ENCODE results near the gene EPG5. TPM values are rescaled to one million over a fixed set of nuclear protein-coding genes. Genes with fewer than 3 reads are reported as not detected.

Gene EPG5
- total and polyA plus RNA-seq, 2 donors from 2014 or later = 4.8 to 32.5 TPM

- DNase-seq = no peak
- TF ChIP-seq, protein P1, sequence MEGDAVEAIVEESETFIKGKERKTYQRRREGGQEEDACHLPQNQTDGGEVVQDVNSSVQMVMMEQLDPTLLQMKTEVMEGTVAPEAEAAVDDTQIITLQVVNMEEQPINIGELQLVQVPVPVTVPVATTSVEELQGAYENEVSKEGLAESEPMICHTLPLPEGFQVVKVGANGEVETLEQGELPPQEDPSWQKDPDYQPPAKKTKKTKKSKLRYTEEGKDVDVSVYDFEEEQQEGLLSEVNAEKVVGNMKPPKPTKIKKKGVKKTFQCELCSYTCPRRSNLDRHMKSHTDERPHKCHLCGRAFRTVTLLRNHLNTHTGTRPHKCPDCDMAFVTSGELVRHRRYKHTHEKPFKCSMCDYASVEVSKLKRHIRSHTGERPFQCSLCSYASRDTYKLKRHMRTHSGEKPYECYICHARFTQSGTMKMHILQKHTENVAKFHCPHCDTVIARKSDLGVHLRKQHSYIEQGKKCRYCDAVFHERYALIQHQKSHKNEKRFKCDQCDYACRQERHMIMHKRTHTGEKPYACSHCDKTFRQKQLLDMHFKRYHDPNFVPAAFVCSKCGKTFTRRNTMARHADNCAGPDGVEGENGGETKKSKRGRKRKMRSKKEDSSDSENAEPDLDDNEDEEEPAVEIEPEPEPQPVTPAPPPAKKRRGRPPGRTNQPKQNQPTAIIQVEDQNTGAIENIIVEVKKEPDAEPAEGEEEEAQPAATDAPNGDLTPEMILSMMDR (IDR thresholded peaks at IDR 0.05; ENCODE audit: borderline replicate concordance, extremely low read depth, insufficient read depth) = no peak
- intact Hi-C loops (cut with DNase I) = no loop called here
- Histone ChIP-seq H3K27ac (ENCODE audit: low read depth in 2 of 2, low read length in 2 of 2) (no peak overlapping the region), H3K9ac (ENCODE audit: low read length in 3 of 3) (no peak overlapping the region), H3K36me3 (ENCODE audit: control insufficient read depth in 2 of 3, insufficient read depth in 3 of 3, low read length in 3 of 3) (no peaks in the 10 kb centered on the region), H3K9me3 (ENCODE audit: control insufficient read depth in 2 of 3, insufficient read depth in 1 of 3, low read length in 3 of 3) (no peaks in the 10 kb centered on the region), H3K4me1 (ENCODE audit: control insufficient read depth in 2 of 3, insufficient read depth in 2 of 3, low read depth in 1 of 3, low read length in 3 of 3) (peaks cover 3 to 10% (median 5%) of the 10 kb centered on the region in 3 donors), H3K4me3 (ENCODE audit: low read length in 3 of 3) (no peak overlapping the region), H3K27me3 (ENCODE audit: control insufficient read depth, insufficient read depth, low read length) (peaks cover 10% of the 10 kb centered on the region)
- FAIRE-seq = no peak
Measured at GRCh38 chr18:45833846-45834245, 133.3 kb downstream of the EPG5 start.

DNA sequence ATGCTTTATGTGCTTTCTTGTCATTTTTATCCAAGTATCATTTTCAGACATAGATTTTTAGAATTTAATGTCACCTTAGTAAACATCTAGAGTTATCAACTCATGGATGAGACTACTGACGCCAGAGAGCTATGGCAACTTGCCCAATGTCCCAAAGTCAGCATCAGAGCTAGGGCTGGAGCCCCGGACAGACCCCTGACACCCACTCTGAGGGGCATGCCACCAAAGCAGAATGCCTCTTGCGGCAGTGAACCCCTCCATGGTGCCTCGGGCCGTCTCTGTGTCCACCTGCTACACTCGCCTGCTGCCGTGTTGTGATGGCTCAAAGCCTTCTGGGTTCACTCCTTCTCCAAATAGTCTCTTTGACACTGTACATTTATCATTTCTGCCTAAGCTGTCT is 136.2 kb downstream of the EPG5 start:
- H3K27ac ChIP-seq (ENCODE audit: low read depth in 2 of 2, low read length in 2 of 2) = no peak overlapping the region
- intact Hi-C loops (cut with DNase I) = no loop called here
- H3K27me3 ChIP-seq (ENCODE audit: control insufficient read depth, insufficient read depth, low read length) = no peaks in the 10 kb centered on the region
- TF ChIP-seq, protein P1 (IDR thresholded peaks at IDR 0.05; ENCODE audit: borderline replicate concordance, extremely low read depth, insufficient read depth) = no peak
- FAIRE-seq (no peak), DNase-seq (no peak)
- H3K4me1 ChIP-seq (ENCODE audit: control insufficient read depth in 2 of 3, insufficient read depth in 2 of 3, low read depth in 1 of 3, low read length in 3 of 3) = peaks cover 0 to 4% (median 3%) of the 10 kb centered on the region in 3 donors
- no peaks in the 10 kb centered on the region for H3K9me3 ChIP-seq (ENCODE audit: control insufficient read depth in 2 of 3, insufficient read depth in 1 of 3, low read length in 3 of 3)
- H3K9ac ChIP-seq (ENCODE audit: low read length in 3 of 3) = no peak overlapping the region
- H3K36me3 ChIP-seq (ENCODE audit: control insufficient read depth in 2 of 3, insufficient read depth in 3 of 3, low read length in 3 of 3) = no peaks in the 10 kb centered on the region
- H3K4me3 ChIP-seq (ENCODE audit: low read length in 3 of 3) = no peak overlapping the region

DNA sequence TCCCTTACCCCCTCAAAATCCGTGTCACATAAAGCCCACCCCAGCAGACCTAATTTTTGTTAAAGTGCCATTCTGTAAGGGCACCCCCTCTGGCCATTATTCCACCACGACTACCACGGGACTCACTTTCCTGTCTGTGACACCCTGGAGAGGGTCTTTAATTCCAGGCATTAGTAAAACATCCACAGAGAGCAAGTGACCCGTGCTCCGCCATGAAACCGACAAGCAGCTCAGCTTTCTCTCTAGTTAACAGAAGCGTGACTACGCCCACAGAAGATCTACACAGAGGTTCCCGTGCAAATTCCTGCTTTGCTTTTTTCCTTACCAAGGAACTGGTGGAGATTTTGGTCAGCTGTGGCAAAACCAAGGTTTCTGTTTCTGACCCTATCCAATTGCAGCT is 137.3 kb downstream of the EPG5 start:
- TF ChIP-seq, protein P1 (IDR thresholded peaks at IDR 0.05; ENCODE audit: borderline replicate concordance, extremely low read depth, insufficient read depth) = no peak
- no peak overlapping the region for H3K27ac ChIP-seq (ENCODE audit: low read depth in 2 of 2, low read length in 2 of 2)
- H3K4me1 ChIP-seq (ENCODE audit: control insufficient read depth in 2 of 3, insufficient read depth in 2 of 3, low read depth in 1 of 3, low read length in 3 of 3) = peaks cover 0 to 4% (median 3%) of the 10 kb centered on the region in 3 donors
- DNase-seq (peak in 4 of 5 donors; percentile 58 to 84 (median 76)), FAIRE-seq (no peak)
- H3K36me3 ChIP-seq (ENCODE audit: control insufficient read depth in 2 of 3, insufficient read depth in 3 of 3, low read length in 3 of 3) = no peaks in the 10 kb centered on the region
- no peak overlapping the region for H3K9ac ChIP-seq (ENCODE audit: low read length in 3 of 3)
- intact Hi-C loops (cut with DNase I) = no loop called here
- no peaks in the 10 kb centered on the region for H3K9me3 ChIP-seq (ENCODE audit: control insufficient read depth in 2 of 3, insufficient read depth in 1 of 3, low read length in 3 of 3)
- no peaks in the 10 kb centered on the region for H3K27me3 ChIP-seq (ENCODE audit: control insufficient read depth, insufficient read depth, low read length)
- no peak overlapping the region for H3K4me3 ChIP-seq (ENCODE audit: low read length in 3 of 3)

Data from kidney (tissue), 14 donors.